Fibroblast of mammary gland (primary cell): ENCODE data around the gene SNAP25.

ENCODE experiments used
- DNase-seq: peaks from one replicate; pipeline ENCODE4 v3.0.0-alpha.2; 2010; ENCODE audit warnings: low read depth
- H3K4me3 ChIP-seq: 2 replicates; pipeline ENCODE4 v1.5.1; 2011; ENCODE audit warnings: low read depth, mild to moderate bottlenecking, low read length, moderate library complexity; ENCODE audit not compliant: control insufficient read depth
- CTCF ChIP-seq: conservative IDR thresholded peaks from 2 replicates; pipeline ENCODE4 v1.5.1; 2011; ENCODE audit warnings: low read depth, low read length, inconsistent platforms; ENCODE audit not compliant: control insufficient read depth, insufficient read depth

The SNAP25 gene

DNA sequence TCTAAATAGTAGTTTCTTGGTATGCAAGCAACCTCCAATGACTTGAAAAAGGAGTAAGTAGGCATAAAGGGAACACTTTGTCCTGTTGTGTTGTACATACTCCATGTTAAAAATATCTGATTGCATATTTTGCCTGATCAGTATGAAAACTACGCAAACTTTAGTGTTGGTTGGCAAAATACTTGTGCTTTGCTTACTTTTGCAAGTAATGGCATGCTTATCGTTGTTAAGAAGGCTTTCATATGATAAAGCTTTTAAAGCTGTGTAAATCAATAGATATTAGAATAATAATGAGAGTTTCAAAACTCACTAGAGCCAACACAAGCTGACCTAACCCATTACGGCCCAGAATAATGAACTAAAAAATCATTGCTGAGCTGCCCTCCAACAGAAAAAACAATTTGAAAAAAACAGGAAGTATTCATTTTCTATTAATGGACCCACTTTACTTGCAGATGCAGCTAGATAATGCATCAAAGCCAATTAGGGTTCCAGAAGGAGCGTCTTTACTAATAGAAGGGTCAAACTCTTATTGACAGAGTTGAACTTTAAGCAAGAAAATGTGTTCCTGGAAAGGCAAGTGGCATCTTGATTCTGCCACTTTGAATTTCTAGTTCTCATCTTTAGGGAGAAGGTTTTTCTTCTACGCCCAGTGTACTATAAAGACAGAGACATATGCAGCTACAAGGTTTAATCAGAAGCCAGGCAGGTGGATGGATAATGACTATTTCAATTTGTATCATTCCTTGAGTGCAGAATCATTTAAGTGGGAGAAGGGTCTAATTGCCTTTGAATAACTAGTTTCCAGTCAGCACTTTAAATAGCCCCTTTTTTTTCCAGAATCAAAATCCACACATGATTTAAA is 82.2 kb downstream of the SNAP25 start:
- DNase-seq: no peak
- TF ChIP-seq CTCF: no peak
- H3K4me3 ChIP-seq: no peak overlapping the region

DNA sequence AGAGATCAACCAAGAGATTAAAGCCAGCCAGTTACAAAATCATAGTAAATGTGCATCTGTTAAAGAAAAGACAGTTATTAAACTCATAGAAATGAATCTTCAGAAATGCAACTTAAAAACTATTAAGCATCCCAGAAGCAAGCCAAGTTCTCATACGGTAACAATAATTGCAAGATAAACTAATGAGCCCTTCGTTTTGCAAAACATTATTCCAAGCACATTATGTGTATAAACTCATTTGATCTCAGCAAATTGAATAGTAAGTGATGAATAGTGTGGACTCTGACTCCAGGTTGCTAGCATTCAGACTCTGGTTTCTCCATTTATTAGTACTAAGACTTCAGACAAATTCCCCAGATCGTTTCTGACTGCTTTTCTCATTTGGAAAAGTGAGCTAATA is 85.2 kb downstream of the SNAP25 start:
- DNase-seq: no peak
- TF ChIP-seq CTCF: no peak
- H3K4me3 ChIP-seq: no peak overlapping the region

GRCh38 chr20:10304471-10305046 is 85.9 kb downstream of the SNAP25 start:
- TF ChIP-seq CTCF: no peak
- no peak overlapping the region for H3K4me3 ChIP-seq
- no peak for DNase-seq

- no peak for TF ChIP-seq CTCF
- no peak overlapping the region for H3K4me3 ChIP-seq
- DNase-seq: peak; percentile 76
Measured at GRCh38 chr20:10306440-10307358, 88.1 kb downstream of the SNAP25 start.

DNA sequence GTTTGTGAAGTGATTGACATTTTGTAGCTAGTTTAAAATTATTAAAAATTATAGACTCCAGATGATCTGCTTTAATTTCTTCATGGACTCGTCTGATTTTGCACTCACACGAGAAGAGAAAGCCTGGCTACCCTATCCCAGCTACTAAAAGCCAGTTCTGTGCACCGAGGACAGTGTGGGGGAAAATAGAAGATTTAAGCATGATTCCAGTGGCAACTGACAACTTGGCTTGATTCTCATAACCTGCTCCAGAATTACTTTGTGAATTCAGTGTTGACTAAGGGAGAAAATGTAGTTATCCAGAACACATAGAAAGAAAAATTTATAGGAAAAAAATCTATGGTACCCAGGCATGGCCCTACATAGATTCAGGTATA is 88.7 kb downstream of the SNAP25 start:
- DNase-seq: no peak
- TF ChIP-seq CTCF: no peak
- H3K4me3 ChIP-seq: no peak overlapping the region

GRCh38 chr20:10308652-10309051 is 90.0 kb downstream of the SNAP25 start:
- no peak for TF ChIP-seq CTCF
- no peak for DNase-seq
- H3K4me3 ChIP-seq: no peak overlapping the region
